Measurements from ENCODE around the gene DNAJC15. TPM values are rescaled to one million over a fixed set of nuclear protein-coding genes. Genes with fewer than 3 reads are reported as not detected.

The DNAJC15 gene
- total RNA-seq (2014; rRNA removed; shearing (Covaris generic)) (0.57 and 2.2 TPM in 2 replicates), total RNA-seq (2022) (not detected in 2 replicates), Bru-seq, nascent RNA (percentile 15 among the genes with signal in this experiment), BruChase-seq, experiment 1, labeled RNA remaining after a 6-hour chase (percentile 12 among the genes with signal in this experiment), BruChase-seq, experiment 2, labeled RNA remaining after a 2-hour chase (percentile 14 among the genes with signal in this experiment)
- long read RNA-seq = 0 reads

DNA sequence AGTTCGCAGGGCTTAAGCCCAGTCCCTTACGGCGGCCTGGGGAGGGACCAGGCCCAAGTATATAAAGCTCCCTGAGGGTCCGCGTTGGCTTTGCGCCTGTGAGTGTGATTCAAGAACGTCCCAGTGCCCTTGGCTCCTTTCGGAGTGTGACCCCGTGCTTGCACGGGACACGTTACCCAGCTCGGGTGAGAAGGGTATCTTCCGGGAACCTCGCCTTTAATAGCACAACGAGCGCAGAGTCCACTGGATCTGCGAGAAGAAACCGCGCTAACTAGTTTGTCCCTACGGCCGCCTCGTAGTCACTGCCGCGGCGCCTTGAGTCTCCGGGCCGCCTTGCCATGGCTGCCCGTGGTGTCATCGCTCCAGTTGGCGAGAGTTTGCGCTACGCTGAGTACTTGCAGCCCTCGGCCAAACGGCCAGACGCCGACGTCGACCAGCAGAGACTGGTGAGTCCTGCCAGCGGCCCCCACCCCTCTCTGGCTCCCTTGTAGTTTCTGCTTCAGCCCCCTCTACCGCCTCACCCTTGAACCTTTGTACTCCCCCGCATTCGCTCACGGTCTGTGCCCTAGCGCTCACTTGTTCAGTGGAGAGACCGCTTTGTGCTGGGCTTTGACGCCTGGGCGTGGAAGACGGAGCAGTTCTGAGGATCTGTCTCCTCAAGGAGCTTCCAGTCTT, at the start of gene DNAJC15:
Gene DNAJC15, plus strand, starts transcription at position 298 of the 675 bp plus-strand sequence. Its CDS starts 41 bp downstream, at position 339.
- Histone ChIP-seq H3K4me3 (ENCODE audit: low read depth, low read length, poor library complexity, severe bottlenecking) (peak within 1 kb of the TSS; percentile 65), H3K27ac (ENCODE audit: low read depth, low read length, poor library complexity, severe bottlenecking) (no peak within 1 kb of the TSS), H3K9me2 (ENCODE audit: insufficient read depth, low read length) (no peaks in the 10 kb centered on the region), H3K4me2 (ENCODE audit: low read length) (peak within 1 kb of the TSS; percentile 59), H3K4me1 (ENCODE audit: insufficient read depth, low read length, poor library complexity, severe bottlenecking) (peaks cover 4% of the 10 kb centered on the region), H3K9me3 (ENCODE audit: low read length) (no peaks in the 10 kb centered on the region), H3K36me3 (ENCODE audit: insufficient read depth, low read length) (no peaks in the 10 kb centered on the region), H3K79me2 (ENCODE audit: insufficient read depth, low read depth, low read length) (no peaks in the 10 kb centered on the region), H2AFZ (ENCODE audit: low read length) (peak within 1 kb of the TSS; percentile 91), H4K20me1 (ENCODE audit: insufficient read depth, low read length) (no peaks in the 10 kb centered on the region)
- DNase-seq (ENCODE audit: low spot score) = peak; percentile 27
- ChIA-PET POLR2A (no interaction called here), CTCF (ENCODE audit: unreplicated experiment) (no interaction called here)
- BruUV-seq (replicated peaks) = no TSS peak
- no peak for TF ChIP-seq EZH2phosphoT487 (IDR thresholded peaks at IDR 0.05; ENCODE audit: borderline replicate concordance, low read depth, low read length)
- TF ChIP-seq, protein P1, sequence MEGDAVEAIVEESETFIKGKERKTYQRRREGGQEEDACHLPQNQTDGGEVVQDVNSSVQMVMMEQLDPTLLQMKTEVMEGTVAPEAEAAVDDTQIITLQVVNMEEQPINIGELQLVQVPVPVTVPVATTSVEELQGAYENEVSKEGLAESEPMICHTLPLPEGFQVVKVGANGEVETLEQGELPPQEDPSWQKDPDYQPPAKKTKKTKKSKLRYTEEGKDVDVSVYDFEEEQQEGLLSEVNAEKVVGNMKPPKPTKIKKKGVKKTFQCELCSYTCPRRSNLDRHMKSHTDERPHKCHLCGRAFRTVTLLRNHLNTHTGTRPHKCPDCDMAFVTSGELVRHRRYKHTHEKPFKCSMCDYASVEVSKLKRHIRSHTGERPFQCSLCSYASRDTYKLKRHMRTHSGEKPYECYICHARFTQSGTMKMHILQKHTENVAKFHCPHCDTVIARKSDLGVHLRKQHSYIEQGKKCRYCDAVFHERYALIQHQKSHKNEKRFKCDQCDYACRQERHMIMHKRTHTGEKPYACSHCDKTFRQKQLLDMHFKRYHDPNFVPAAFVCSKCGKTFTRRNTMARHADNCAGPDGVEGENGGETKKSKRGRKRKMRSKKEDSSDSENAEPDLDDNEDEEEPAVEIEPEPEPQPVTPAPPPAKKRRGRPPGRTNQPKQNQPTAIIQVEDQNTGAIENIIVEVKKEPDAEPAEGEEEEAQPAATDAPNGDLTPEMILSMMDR (conservative IDR thresholded peaks at IDR 0.05; ENCODE audit: low read length) = no peak
- intact Hi-C loops (cut with micrococcal nuclease; ENCODE audit: unreplicated experiment) = no loop called here

GRCh38 chr13:42976066-42976465, 47.3 kb upstream of the DNAJC15 start:
- no peaks in the 10 kb centered on the region for H3K36me3 ChIP-seq (ENCODE audit: insufficient read depth, low read length)
- H3K4me1 ChIP-seq (ENCODE audit: insufficient read depth, low read length, poor library complexity, severe bottlenecking) = no peaks in the 10 kb centered on the region
- ChIA-PET POLR2A (interaction anchor here (0.6 to 0.7 kb wide), 2 partner anchors 20 to 22 kb away, joined by 3 to 4 read pairs; no protein-coding TSS in a partner anchor), CTCF (ENCODE audit: unreplicated experiment) (no interaction called here)
- H3K4me2 ChIP-seq (ENCODE audit: low read length) = no peak overlapping the region
- H3K79me2 ChIP-seq (ENCODE audit: insufficient read depth, low read depth, low read length) = no peaks in the 10 kb centered on the region
- H3K4me3 ChIP-seq (ENCODE audit: low read depth, low read length, poor library complexity, severe bottlenecking) = no peak overlapping the region
- no peak overlapping the region for H3K27ac ChIP-seq (ENCODE audit: low read depth, low read length, poor library complexity, severe bottlenecking)
- peaks cover 6% of the 10 kb centered on the region; the same call in 1 of the 2 replicates for H3K9me3 ChIP-seq (ENCODE audit: low read length)
- no peak for TF ChIP-seq EZH2phosphoT487 (IDR thresholded peaks at IDR 0.05; ENCODE audit: borderline replicate concordance, low read depth, low read length)
- TF ChIP-seq, protein P1 (conservative IDR thresholded peaks at IDR 0.05; ENCODE audit: low read length) = no peak
- no peak for DNase-seq (ENCODE audit: low spot score)
- H3K9me2 ChIP-seq (ENCODE audit: insufficient read depth, low read length) = no peaks in the 10 kb centered on the region
- BruUV-seq (replicated peaks) = no TSS peak
- intact Hi-C loops (cut with micrococcal nuclease; ENCODE audit: unreplicated experiment) = no loop called here
- H2AFZ ChIP-seq (ENCODE audit: low read length) = no peak overlapping the region
- no peaks in the 10 kb centered on the region for H4K20me1 ChIP-seq (ENCODE audit: insufficient read depth, low read length)

DNA sequence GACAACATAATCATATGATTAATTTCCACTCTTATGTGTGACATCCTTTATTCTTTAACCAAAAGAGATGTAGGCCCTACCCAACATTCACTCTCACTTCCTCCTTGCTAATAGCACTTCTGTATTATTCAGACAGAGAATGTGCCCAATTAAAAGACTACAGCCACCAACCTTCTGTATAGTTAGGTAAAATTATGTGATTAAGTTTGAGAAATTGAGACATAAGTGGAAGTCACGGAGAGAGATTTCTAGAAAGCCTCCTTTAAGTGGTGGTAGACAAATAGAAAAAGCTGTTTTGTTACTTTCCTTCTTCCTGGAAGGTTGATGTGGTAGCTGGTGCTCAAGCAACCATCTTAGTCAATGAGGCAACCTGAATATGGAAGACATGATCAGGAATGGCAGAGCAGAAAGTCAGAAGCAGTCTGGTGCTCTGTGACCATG, 46.1 kb upstream of the DNAJC15 start:
- Histone ChIP-seq H2AFZ (ENCODE audit: low read length) (no peak overlapping the region), H4K20me1 (ENCODE audit: insufficient read depth, low read length) (no peaks in the 10 kb centered on the region), H3K4me1 (ENCODE audit: insufficient read depth, low read length, poor library complexity, severe bottlenecking) (no peaks in the 10 kb centered on the region), H3K9me2 (ENCODE audit: insufficient read depth, low read length) (no peaks in the 10 kb centered on the region), H3K9me3 (ENCODE audit: low read length) (peaks cover 6% of the 10 kb centered on the region; the same call in 1 of the 2 replicates), H3K79me2 (ENCODE audit: insufficient read depth, low read depth, low read length) (no peaks in the 10 kb centered on the region), H3K36me3 (ENCODE audit: insufficient read depth, low read length) (no peaks in the 10 kb centered on the region), H3K27ac (ENCODE audit: low read depth, low read length, poor library complexity, severe bottlenecking) (no peak overlapping the region), H3K4me2 (ENCODE audit: low read length) (no peak overlapping the region), H3K4me3 (ENCODE audit: low read depth, low read length, poor library complexity, severe bottlenecking) (no peak overlapping the region)
- BruUV-seq (replicated peaks) = no TSS peak
- DNase-seq (ENCODE audit: low spot score) = no peak
- intact Hi-C loops (cut with micrococcal nuclease; ENCODE audit: unreplicated experiment) = no loop called here
- POLR2A ChIA-PET = no interaction called here
- CTCF ChIA-PET (ENCODE audit: unreplicated experiment) = no interaction called here
- TF ChIP-seq, protein P1 (conservative IDR thresholded peaks at IDR 0.05; ENCODE audit: low read length) = no peak
- no peak for TF ChIP-seq EZH2phosphoT487 (IDR thresholded peaks at IDR 0.05; ENCODE audit: borderline replicate concordance, low read depth, low read length)
